Hepatic stellate cell (primary cell): ENCODE data around the gene TTLL5.
"Not testable (repeated sequence)": the region's sequence is repeated elsewhere in the genome, so short reads cannot be mapped to it uniquely, and the experiment has no call there.

Source experiments
- DNase-seq: peaks from one replicate; pipeline ENCODE4 v3.0.0; 2011; ENCODE audit warnings: low spot score

TTLL5 gene

GRCh38 chr14:75650253-75651058 lies 10.6 kb upstream of the TTLL5 start:
- no peak for DNase-seq

GRCh38 chr14:75653563-75653962 lies 7.5 kb upstream of the TTLL5 start:
- no peak for DNase-seq

GRCh38 chr14:75654127-75654732 lies 6.8 kb upstream of the TTLL5 start:
- peak; percentile 64 for DNase-seq

- no peak for DNase-seq
Observed at GRCh38 chr14:75655235-75655634, 5.8 kb upstream of the TTLL5 start.

- no peak for DNase-seq
Observed at GRCh38 chr14:75657331-75657730, 3.7 kb upstream of the TTLL5 start.

- DNase-seq, result no peak
Observed at GRCh38 chr14:75658957-75659356, 2.1 kb upstream of the TTLL5 start.

- DNase-seq, result no peak
Observed at GRCh38 chr14:75660238-75660629, 812 bp upstream of the TTLL5 start.

- DNase-seq, result no peak
Observed at GRCh38 chr14:75661499-75661814, 411 bp downstream of the TTLL5 start.

GRCh38 chr14:75662966-75663365 lies 1.9 kb downstream of the TTLL5 start:
- no peak for DNase-seq

- DNase-seq, result no peak
Observed at GRCh38 chr14:75667099-75667765, 6.2 kb downstream of the TTLL5 start.

- no peak for DNase-seq
Observed at GRCh38 chr14:75672605-75673192, 11.7 kb downstream of the TTLL5 start.

- DNase-seq, result no peak
Observed at GRCh38 chr14:75673345-75674035, 12.4 kb downstream of the TTLL5 start.

- DNase-seq, result no peak
Observed at GRCh38 chr14:75675265-75675960, 14.4 kb downstream of the TTLL5 start.

GRCh38 chr14:75685910-75686309 lies 24.9 kb downstream of the TTLL5 start:
- DNase-seq, result no peak

GRCh38 chr14:75689012-75689411 lies 28.0 kb downstream of the TTLL5 start:
- no peak for DNase-seq

GRCh38 chr14:75690010-75690409 lies 29.0 kb downstream of the TTLL5 start:
- no peak for DNase-seq

GRCh38 chr14:75695025-75695424 lies 34.0 kb downstream of the TTLL5 start:
- not testable (repeated sequence) for DNase-seq

GRCh38 chr14:75697386-75697785 lies 36.3 kb downstream of the TTLL5 start:
- no peak for DNase-seq

- no peak for DNase-seq
Observed at GRCh38 chr14:75697918-75698317, 36.9 kb downstream of the TTLL5 start.

- no peak for DNase-seq
Observed at GRCh38 chr14:75699331-75699730, 38.3 kb downstream of the TTLL5 start.

- no peak for DNase-seq
Observed at GRCh38 chr14:75700295-75700694, 39.2 kb downstream of the TTLL5 start.

GRCh38 chr14:75702122-75702521 lies 41.1 kb downstream of the TTLL5 start:
- DNase-seq, result no peak
